Astrocyte (in vitro differentiated cells and primary cell): ENCODE results near the gene ATXN1. TPM values are rescaled to one million over a fixed set of nuclear protein-coding genes. Genes with fewer than 3 reads are reported as not detected.

Experiments used
- DNase-seq: peaks from one replicate; pipeline ENCODE4 v3.0.0-alpha.2; 2010; ENCODE audit warnings: low read depth
- FAIRE-seq: peaks from 2 replicates; lab custom pipeline; 2011; peaks lifted over from hg19 to GRCh38; lab: Jason Lieb, UNC
- H2AFZ ChIP-seq: 2 replicates; pipeline ENCODE4 v1.6.0; 2012; ENCODE audit warnings: low read depth, low read length, inconsistent platforms
- H3K27ac ChIP-seq: 2 replicates; pipeline ENCODE4 v1.5.1; 2011; ENCODE audit warnings: low read depth, low read length, inconsistent platforms
- H3K27me3 ChIP-seq: 2 replicates; pipeline ENCODE4 v1.6.0; 2011; ENCODE audit warnings: low read length, inconsistent platforms; ENCODE audit not compliant: insufficient read depth
- H3K36me3 ChIP-seq: 2 replicates; pipeline ENCODE4 v1.5.1; 2011; ENCODE audit warnings: low read length, inconsistent platforms; ENCODE audit not compliant: insufficient read depth
- H3K4me1 ChIP-seq: 2 replicates; pipeline ENCODE4 v1.5.1; 2011; ENCODE audit warnings: low read length, inconsistent platforms; ENCODE audit not compliant: insufficient read depth
- H3K4me2 ChIP-seq: 2 replicates; pipeline ENCODE4 v1.6.0; 2012; ENCODE audit warnings: low read length, inconsistent platforms
- H3K4me3 ChIP-seq: 2 replicates; pipeline ENCODE4 v1.5.1; 2011; ENCODE audit warnings: low read depth, mild to moderate bottlenecking, low read length, inconsistent platforms; ENCODE audit not compliant: insufficient read depth
- H3K79me2 ChIP-seq: 2 replicates; pipeline ENCODE4 v1.6.0; 2012; ENCODE audit warnings: mild to moderate bottlenecking, low read length, inconsistent platforms; ENCODE audit not compliant: insufficient read depth
- H3K9ac ChIP-seq: 2 replicates; pipeline ENCODE4 v1.6.0; 2012; ENCODE audit warnings: mild to moderate bottlenecking, low read length, inconsistent platforms
- H3K9me3 ChIP-seq: 2 replicates; pipeline ENCODE4 v1.5.1; 2012; ENCODE audit warnings: low read depth, mild to moderate bottlenecking, low read length, inconsistent platforms; ENCODE audit not compliant: insufficient read depth
- H4K20me1 ChIP-seq: 2 replicates; pipeline ENCODE4 v1.6.0; 2012; ENCODE audit warnings: low read length, inconsistent platforms; ENCODE audit not compliant: insufficient read depth
- H3K27ac Mint-ChIP-seq: one replicate; pipeline ENCODE4 v1.8.0; 2021; ENCODE audit warnings: mild to moderate bottlenecking, mixed read lengths; ENCODE audit not compliant: unreplicated experiment
- H3K27me3 Mint-ChIP-seq: one replicate; pipeline ENCODE4 v1.8.0; 2021; ENCODE audit warnings: low read depth, mixed read lengths; ENCODE audit not compliant: unreplicated experiment
- H3K36me3 Mint-ChIP-seq: one replicate; pipeline ENCODE4 v1.8.0; 2021; ENCODE audit warnings: low read depth, mixed read lengths; ENCODE audit not compliant: unreplicated experiment
- H3K4me1 Mint-ChIP-seq: one replicate; pipeline ENCODE4 v1.8.0; 2021; ENCODE audit warnings: low read depth, mixed read lengths; ENCODE audit not compliant: unreplicated experiment
- H3K4me3 Mint-ChIP-seq: one replicate; pipeline ENCODE4 v1.8.0; 2021; ENCODE audit warnings: mild to moderate bottlenecking, moderate library complexity, mixed read lengths; ENCODE audit not compliant: unreplicated experiment
- H3K9me3 Mint-ChIP-seq: one replicate; pipeline ENCODE4 v1.8.0; 2021; ENCODE audit warnings: mild to moderate bottlenecking, mixed read lengths; ENCODE audit not compliant: unreplicated experiment
- EZH2 ChIP-seq: IDR thresholded peaks from 2 replicates; pipeline ENCODE4 v1.6.1; 2012; ENCODE audit warnings: mild to moderate bottlenecking, low read length, inconsistent platforms; ENCODE audit not compliant: insufficient read depth
- total RNA-seq: library from RNA; stranded (reverse); gene quantifications from 2 replicates; pipeline ENCODE4 v1.2.1, GENCODE V29; 2021
- TF ChIP-seq, protein P1 (sequence below): IDR thresholded peaks from 2 replicates; pipeline ENCODE4 v1.5.1; 2011; ENCODE audit warnings: low read depth, mild to moderate bottlenecking, inconsistent platforms, low read length, moderate library complexity; ENCODE audit not compliant: insufficient read depth

Gene ATXN1
- total RNA-seq, 1 donor from 2014 or later, result 70.9 TPM

DNA sequence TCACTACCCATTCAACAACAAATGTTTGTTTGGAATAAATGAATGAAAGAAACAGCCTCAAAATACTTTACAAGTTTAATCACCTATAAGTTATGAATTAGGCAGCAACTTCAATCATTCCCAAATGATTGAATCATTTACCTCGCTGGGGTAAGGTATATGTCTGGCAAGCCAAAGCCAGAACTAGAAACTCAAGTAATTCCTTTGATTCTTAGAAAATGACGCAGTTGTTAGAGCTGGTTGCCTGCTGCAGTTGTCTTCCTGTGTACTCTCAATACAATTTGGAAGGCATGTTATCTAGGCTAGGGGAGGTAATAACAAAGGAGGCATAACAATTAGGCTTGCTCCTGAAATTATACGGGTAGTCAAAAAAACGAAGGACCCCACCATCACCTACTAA is 160.6 kb downstream of the ATXN1 start:
- no peak overlapping the region for H3K4me2 ChIP-seq
- no peak overlapping the region for H3K27ac Mint-ChIP-seq
- FAIRE-seq (no peak), DNase-seq (no peak)
- H3K27me3 ChIP-seq, result no peaks in the 10 kb centered on the region
- H3K9ac ChIP-seq, result no peak overlapping the region
- no peak overlapping the region for H2AFZ ChIP-seq
- H3K4me1 Mint-ChIP-seq, result peaks cover 5% of the 10 kb centered on the region
- H3K36me3 ChIP-seq, result no peaks in the 10 kb centered on the region
- no peaks in the 10 kb centered on the region for H3K4me1 ChIP-seq
- peaks cover 32% of the 10 kb centered on the region for H4K20me1 ChIP-seq
- H3K4me3 ChIP-seq, result no peak overlapping the region
- H3K27ac ChIP-seq, result no peak overlapping the region
- TF ChIP-seq EZH2, result no peak
- TF ChIP-seq, protein P1, sequence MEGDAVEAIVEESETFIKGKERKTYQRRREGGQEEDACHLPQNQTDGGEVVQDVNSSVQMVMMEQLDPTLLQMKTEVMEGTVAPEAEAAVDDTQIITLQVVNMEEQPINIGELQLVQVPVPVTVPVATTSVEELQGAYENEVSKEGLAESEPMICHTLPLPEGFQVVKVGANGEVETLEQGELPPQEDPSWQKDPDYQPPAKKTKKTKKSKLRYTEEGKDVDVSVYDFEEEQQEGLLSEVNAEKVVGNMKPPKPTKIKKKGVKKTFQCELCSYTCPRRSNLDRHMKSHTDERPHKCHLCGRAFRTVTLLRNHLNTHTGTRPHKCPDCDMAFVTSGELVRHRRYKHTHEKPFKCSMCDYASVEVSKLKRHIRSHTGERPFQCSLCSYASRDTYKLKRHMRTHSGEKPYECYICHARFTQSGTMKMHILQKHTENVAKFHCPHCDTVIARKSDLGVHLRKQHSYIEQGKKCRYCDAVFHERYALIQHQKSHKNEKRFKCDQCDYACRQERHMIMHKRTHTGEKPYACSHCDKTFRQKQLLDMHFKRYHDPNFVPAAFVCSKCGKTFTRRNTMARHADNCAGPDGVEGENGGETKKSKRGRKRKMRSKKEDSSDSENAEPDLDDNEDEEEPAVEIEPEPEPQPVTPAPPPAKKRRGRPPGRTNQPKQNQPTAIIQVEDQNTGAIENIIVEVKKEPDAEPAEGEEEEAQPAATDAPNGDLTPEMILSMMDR, result no peak
- peaks cover 29% of the 10 kb centered on the region for H3K36me3 Mint-ChIP-seq
- H3K79me2 ChIP-seq, result peaks cover 5% of the 10 kb centered on the region
- H3K4me3 Mint-ChIP-seq, result no peak overlapping the region
- H3K9me3 Mint-ChIP-seq, result peaks cover 3% of the 10 kb centered on the region
- H3K9me3 ChIP-seq, result no peaks in the 10 kb centered on the region
- H3K27me3 Mint-ChIP-seq, result no peaks in the 10 kb centered on the region

DNA sequence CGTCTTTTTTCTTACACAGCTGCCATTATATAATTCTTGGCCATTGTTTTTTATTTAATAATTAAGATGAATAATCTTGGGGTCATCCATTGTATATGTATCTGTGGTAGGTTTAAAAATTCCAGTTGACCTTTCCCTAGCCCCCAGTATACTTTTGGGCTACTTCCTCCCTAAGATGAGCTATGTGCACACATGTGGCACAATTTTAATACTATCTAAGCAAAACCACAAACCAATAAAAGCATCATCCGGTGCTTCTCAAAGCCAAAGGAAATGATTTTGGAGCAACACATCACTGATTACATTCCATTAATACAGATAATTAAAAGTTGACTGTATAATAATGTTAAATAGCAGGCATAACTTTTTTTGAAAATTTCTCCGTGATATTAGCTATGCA is 161.2 kb downstream of the ATXN1 start:
- Histone ChIP-seq H2AFZ (no peak overlapping the region), H3K9ac (no peak overlapping the region), H3K27me3 (no peaks in the 10 kb centered on the region), H3K36me3 (no peaks in the 10 kb centered on the region), H3K27ac (no peak overlapping the region), H3K4me1 (no peaks in the 10 kb centered on the region), H3K4me3 (no peak overlapping the region), H4K20me1 (peaks cover 32% of the 10 kb centered on the region), H3K9me3 (no peaks in the 10 kb centered on the region), H3K79me2 (peaks cover 5% of the 10 kb centered on the region), H3K4me2 (no peak overlapping the region)
- no peak overlapping the region for H3K27ac Mint-ChIP-seq
- H3K4me3 Mint-ChIP-seq, result no peak overlapping the region
- no peaks in the 10 kb centered on the region for H3K27me3 Mint-ChIP-seq
- FAIRE-seq (no peak), DNase-seq (no peak)
- TF ChIP-seq EZH2, result no peak
- TF ChIP-seq, protein P1, result no peak
- peaks cover 5% of the 10 kb centered on the region for H3K4me1 Mint-ChIP-seq
- H3K9me3 Mint-ChIP-seq, result peaks cover 3% of the 10 kb centered on the region
- peaks cover 27% of the 10 kb centered on the region for H3K36me3 Mint-ChIP-seq

DNA sequence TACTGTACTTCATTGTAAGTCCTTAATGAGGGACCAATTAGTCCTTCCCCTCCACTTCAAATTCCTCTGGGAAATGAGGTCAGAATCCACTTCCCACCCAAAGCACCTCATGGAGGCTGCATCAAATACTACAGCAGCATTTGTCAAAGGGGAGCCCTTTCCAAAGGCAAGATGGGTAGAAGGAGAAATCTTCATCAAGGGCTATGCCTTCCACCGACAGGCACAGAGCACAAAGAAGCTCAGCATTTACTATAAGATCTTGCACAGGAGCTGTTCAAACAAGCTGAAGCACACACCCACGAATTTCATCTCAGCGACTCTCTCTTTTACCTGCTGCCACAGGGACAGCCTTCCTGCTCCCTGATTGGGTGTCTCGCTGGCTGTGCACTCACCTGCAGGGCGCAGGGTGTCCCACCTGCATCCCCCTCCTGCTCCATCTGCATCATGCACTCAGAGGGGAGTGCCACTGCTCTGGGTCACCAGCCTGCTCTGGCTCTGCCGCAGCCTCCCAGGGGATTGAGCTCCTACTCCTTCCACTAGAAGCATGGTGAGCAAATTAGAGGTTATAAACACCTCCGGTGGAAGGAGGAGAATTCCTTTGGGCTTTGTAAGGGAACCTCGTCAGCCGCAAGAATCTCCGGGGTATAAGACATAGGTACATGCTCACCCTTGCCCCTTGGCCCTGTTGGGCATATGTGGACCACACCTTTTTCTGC is 164.5 kb downstream of the ATXN1 start:
- H3K4me3 Mint-ChIP-seq, result no peak overlapping the region
- no peaks in the 10 kb centered on the region for H3K27me3 ChIP-seq
- FAIRE-seq (no peak), DNase-seq (no peak)
- peaks cover 11% of the 10 kb centered on the region for H3K4me1 Mint-ChIP-seq
- H3K79me2 ChIP-seq, result peaks cover 5% of the 10 kb centered on the region
- H3K27ac ChIP-seq, result no peak overlapping the region
- H2AFZ ChIP-seq, result no peak overlapping the region
- peaks cover 26% of the 10 kb centered on the region for H4K20me1 ChIP-seq
- H3K4me3 ChIP-seq, result no peak overlapping the region
- peaks cover 17% of the 10 kb centered on the region for H3K36me3 Mint-ChIP-seq
- no peaks in the 10 kb centered on the region for H3K4me1 ChIP-seq
- no peak for TF ChIP-seq EZH2
- TF ChIP-seq, protein P1, result no peak
- no peak overlapping the region for H3K4me2 ChIP-seq
- no peak overlapping the region for H3K27ac Mint-ChIP-seq
- no peak overlapping the region for H3K9ac ChIP-seq
- H3K9me3 Mint-ChIP-seq, result no peaks in the 10 kb centered on the region
- H3K27me3 Mint-ChIP-seq, result no peaks in the 10 kb centered on the region
- H3K36me3 ChIP-seq, result no peaks in the 10 kb centered on the region
- H3K9me3 ChIP-seq, result peaks cover 2% of the 10 kb centered on the region
